IPS-18c (cell line): Measurements from ENCODE around the gene PTTG1IP.

Source experiments
- H3K4me3 ChIP-seq: 2 replicates; pipeline ENCODE4 v1.7.0; 2013; ENCODE audit warnings: low read depth, mild to moderate bottlenecking, low read length, moderate library complexity; ENCODE audit not compliant: insufficient read depth
- H3K9me3 ChIP-seq: one replicate; pipeline ENCODE4 v1.6.1; 2013; ENCODE audit warnings: mild to moderate bottlenecking, low read length, moderate library complexity; ENCODE audit not compliant: control insufficient read depth, insufficient read depth

Gene PTTG1IP

DNA sequence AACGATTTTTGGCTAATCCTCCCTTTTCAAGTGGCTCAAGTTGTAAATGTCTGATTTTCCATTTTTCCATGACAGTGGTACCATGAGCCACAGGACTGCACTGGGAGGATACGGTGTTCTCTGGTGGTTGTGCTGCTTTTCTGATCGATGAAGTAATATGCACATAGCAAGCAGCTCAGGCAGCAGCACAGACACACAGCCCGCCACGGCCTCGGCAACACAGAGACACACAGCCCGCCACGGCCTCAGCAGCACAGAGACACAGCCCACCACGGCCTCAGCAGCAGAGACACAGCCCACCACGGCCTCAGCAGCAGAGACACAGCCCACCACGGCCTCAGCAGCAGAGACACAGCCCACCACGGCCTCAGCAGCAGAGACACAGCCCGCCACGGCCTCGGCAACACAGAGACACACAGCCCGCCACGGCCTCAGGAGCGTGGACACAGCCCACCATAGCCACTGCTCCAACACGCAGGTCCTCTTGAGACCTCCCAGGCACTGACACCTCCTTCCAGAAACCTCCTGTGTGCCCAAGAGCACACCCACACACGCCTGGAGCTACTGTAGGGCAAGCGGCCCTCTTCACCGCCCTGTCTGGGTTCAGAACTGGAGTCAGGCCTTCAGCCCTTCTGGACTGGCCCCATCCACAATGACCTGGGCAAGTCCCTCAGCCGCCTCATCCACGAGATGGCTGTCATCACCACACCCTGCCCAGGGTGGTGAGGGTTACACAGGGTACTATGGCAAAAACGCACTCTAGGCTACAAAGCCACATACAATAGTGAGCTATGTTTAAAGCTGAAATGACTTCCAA, 10.4 kb downstream of the PTTG1IP start:
- H3K9me3 ChIP-seq = no peaks in the 10 kb centered on the region
- H3K4me3 ChIP-seq = no peak overlapping the region

GRCh38 chr21:44858791-44859190, 14.7 kb downstream of the PTTG1IP start:
- Histone ChIP-seq H3K9me3 (no peaks in the 10 kb centered on the region), H3K4me3 (no peak overlapping the region)

DNA sequence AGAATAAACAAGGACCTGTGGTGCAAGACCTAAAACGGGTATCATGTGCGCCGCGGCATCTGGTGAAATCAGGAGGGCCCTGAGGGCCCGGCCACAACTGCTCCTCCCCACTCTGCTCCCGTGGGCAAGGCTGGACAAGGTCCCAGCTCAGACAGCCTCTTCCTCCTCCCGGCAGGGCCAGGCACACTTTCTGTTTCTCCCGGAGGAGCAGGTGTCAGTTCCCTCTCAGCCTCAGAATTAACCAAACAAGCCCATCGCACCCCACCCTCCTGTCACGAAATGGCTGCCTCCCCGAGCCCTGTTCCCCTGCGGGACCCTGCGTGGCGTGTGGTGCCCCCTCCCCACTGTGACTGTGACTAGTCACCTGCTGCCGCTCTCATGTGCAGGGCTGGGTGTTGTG, 15.2 kb downstream of the PTTG1IP start:
- no peak overlapping the region for H3K4me3 ChIP-seq
- H3K9me3 ChIP-seq = no peaks in the 10 kb centered on the region

DNA sequence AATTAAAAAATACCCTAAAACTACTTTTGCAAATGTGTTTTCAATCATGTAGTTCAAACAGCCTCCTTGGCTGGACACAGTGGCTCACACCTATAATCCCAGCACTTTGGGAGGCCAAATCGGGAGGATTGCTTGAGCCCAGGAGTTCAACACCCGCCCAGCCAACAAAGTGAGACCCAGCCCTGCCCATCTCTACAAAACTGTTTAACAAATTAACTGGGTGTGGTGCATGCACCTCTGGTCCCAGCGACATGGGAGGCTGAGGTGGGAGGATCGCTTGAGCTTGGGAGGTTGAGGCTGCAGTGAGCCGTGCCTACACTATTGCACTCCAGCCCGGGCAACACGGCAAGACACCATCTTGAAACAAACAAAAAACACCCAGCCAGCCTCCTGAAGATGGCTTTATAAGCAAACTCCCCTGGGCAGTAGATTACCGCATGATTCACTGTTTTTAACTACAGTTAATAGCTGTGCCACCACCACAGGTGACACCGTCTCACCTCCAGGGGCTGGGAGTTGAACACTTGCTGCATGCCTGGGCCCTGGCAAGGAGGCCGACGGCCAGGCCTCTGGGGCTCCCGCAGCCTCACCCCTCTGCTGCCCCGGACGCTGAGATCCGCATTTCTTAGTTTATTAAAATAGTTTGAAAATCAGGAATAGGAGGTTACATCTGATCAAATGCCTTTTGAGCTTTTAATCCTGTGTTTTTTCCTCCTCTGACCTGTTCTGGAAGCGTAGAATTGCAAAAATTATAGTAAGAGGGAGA, 16.2 kb downstream of the PTTG1IP start:
- Histone ChIP-seq H3K9me3 (no peaks in the 10 kb centered on the region), H3K4me3 (no peak overlapping the region)

- Histone ChIP-seq H3K4me3 (no peak overlapping the region), H3K9me3 (no peaks in the 10 kb centered on the region)
Measured at GRCh38 chr21:44856131-44856530, 17.4 kb downstream of the PTTG1IP start.

GRCh38 chr21:44855572-44855971, 17.9 kb downstream of the PTTG1IP start:
- no peaks in the 10 kb centered on the region for H3K9me3 ChIP-seq
- H3K4me3 ChIP-seq = no peak overlapping the region

DNA sequence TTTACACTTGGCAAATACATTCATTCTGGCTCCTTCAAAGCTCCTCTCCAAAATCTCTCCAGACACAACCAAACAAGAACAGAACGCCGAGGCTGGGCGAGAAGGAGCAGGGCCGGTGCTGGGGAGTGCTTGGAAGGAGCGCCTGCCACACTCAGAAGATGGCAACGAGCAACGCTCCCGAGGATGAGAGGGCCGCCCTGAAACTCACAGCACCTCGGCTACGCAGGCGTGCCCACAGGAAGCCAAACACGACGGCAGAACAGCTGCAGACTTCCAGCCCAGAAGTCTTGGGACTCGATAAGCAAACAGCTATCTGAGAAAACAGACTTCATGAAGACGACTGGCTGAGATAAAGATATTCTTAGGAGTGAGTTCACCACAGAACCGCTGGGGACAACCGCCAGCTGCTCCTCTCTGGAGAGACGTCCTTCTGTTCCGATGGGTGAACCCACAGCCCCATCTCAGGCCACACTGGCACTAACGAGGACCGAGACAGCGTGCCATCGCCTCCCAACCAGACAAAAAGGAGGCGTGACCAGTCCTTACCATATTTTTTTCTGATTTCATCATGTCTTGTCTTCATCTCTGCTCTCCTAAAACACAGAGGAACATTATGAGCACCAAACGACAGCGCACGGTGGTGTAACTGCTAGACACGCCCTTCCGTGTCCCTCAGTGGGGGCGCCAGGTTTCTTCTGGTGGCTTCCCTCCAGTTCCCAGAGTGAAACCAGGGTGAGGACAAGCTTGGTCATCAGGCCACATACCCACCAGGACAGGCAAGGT, 18.6 kb downstream of the PTTG1IP start:
- H3K9me3 ChIP-seq = no peaks in the 10 kb centered on the region
- no peak overlapping the region for H3K4me3 ChIP-seq

DNA sequence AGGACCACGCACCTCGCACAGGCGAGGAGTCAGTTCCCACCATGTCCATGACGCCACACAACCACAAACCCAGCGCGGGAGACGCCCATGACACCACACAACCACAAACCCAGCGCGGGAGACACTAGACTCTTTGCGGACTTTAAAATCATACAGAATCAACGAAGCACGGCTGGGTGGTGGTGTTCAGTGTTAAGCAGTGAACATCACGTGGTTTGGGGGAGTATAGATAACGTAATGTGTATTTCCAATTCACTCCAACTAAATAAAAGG, 19.2 kb downstream of the PTTG1IP start:
- no peak overlapping the region for H3K4me3 ChIP-seq
- no peaks in the 10 kb centered on the region for H3K9me3 ChIP-seq

GRCh38 chr21:44853601-44854390, 19.7 kb downstream of the PTTG1IP start:
- no peaks in the 10 kb centered on the region for H3K9me3 ChIP-seq
- H3K4me3 ChIP-seq = no peak overlapping the region

- H3K4me3 ChIP-seq = no peak overlapping the region
- H3K9me3 ChIP-seq = no peaks in the 10 kb centered on the region
Measured at GRCh38 chr21:44850905-44851657, 22.4 kb downstream of the PTTG1IP start.

GRCh38 chr21:44850208-44850800, 23.2 kb downstream of the PTTG1IP start:
- no peak overlapping the region for H3K4me3 ChIP-seq
- H3K9me3 ChIP-seq = no peaks in the 10 kb centered on the region

GRCh38 chr21:44849616-44850130, 23.8 kb downstream of the PTTG1IP start:
- no peaks in the 10 kb centered on the region for H3K9me3 ChIP-seq
- H3K4me3 ChIP-seq = no peak overlapping the region

DNA sequence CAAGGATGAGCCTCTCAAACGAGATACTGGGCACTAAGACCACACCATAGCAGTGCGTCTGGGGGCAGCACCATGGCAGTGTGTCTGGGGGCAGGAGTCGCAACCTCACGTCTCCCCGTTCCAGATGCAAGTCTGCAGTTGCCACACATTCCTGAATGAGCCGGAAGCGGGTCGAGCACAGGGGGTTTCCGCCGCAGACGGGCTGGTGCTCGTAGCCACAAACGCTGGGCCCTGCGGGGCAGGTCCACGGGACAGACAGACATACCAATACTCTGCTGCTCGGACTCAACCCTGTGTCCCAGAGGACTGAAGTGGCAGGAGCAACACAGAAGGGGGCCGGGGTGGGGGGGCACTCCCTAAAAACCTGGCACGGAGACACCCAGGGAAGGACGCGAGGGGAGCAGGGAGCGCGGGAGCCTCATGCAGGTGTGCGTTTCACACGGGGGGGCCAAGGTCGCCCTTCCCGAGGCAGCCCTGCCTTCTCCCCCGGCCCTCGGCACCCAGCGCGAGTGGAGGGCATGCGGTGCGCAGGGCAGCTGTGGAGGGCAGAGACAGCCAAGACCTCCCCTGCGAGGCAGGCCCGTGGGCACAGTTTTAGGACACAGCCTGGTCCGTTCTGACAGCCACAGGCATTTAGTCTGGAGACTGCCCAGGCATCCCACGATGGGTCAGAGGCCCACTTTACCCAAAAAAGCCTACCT, 24.5 kb downstream of the PTTG1IP start:
- no peak overlapping the region for H3K4me3 ChIP-seq
- no peaks in the 10 kb centered on the region for H3K9me3 ChIP-seq

DNA sequence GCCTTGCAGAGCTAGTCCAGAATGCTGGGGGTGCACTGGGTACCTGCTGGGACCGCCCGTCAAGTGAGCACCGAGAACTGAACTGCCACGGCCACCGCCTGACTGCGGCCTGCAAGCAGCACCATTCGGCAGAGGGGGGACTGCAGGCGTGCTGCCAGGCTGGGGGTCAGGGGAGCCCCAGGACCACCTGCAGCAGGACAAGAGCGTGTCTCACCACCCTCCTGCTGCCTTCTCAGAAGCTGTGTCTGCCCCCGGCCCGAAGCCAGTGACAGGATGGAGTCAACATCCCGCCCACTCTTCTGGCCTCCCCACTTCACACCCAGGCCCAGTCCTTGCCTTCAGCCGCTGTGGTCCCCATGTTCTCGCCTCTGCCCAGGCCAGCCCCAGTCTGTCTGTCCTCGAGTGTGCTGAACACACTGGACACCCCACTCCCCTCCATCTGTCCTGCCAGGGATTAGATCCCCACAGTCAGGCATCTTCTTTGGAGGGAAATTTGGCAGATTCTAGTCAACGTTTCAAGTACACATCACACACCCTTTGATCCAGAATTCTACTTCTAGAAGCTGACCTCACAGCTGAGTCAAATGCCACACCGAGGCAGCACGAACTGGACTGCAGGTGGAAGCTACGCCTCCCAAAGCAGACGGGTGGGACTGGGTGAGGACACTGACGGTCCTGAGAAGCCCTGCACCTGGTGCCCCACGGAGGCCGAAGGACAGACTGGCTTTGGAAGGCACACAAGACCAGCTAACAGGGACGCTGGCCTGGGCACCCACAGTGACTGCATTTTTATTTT, 26.0 kb downstream of the PTTG1IP start:
- H3K4me3 ChIP-seq = no peak overlapping the region

More for the DNA sequence above, 26.0 kb downstream of the PTTG1IP start:
- no peaks in the 10 kb centered on the region for H3K9me3 ChIP-seq
